Chondrocyte (in vitro differentiated cells): ENCODE data around the gene RAD17. TPM values are rescaled to one million over a fixed set of nuclear protein-coding genes. Genes with fewer than 3 reads are reported as not detected.
"Not testable (repeated sequence)": the region's sequence is repeated elsewhere in the genome, so short reads cannot be mapped to it uniquely, and the experiment has no call there.

Experiments used
- DNase-seq: peaks from one replicate; pipeline ENCODE4 v3.0.0; 2021; ENCODE audit warnings: mixed read lengths, low spot score
- H3K27ac Mint-ChIP-seq: one replicate; pipeline ENCODE4 v1.8.0; 2021; ENCODE audit warnings: mild to moderate bottlenecking, moderate library complexity, mixed read lengths; ENCODE audit not compliant: unreplicated experiment
- H3K27me3 Mint-ChIP-seq: 2 replicates; pipeline ENCODE4 v1.8.0; 2021; ENCODE audit warnings: low read depth, mixed read lengths
- H3K36me3 Mint-ChIP-seq: 2 replicates; pipeline ENCODE4 v1.8.0; 2021; ENCODE audit warnings: low read depth, mixed read lengths
- H3K4me1 Mint-ChIP-seq: 2 replicates; pipeline ENCODE4 v1.8.0; 2021; ENCODE audit warnings: low read depth, mild to moderate bottlenecking, mixed read lengths
- H3K4me3 Mint-ChIP-seq: one replicate; pipeline ENCODE4 v1.8.0; 2021; ENCODE audit warnings: mild to moderate bottlenecking, moderate library complexity, mixed read lengths; ENCODE audit not compliant: unreplicated experiment
- H3K9me3 Mint-ChIP-seq: 2 replicates; pipeline ENCODE4 v1.8.0; 2021; ENCODE audit warnings: low read depth, mixed read lengths
- CTCF ChIP-seq: fragments of 200-600 bp; sonication (generic); IDR thresholded peaks from 2 replicates; pipeline ENCODE4 v1.5.0; 2021; ENCODE audit warnings: antibody characterized with exemption, mild to moderate bottlenecking, moderate library complexity
- total RNA-seq: library from RNA; stranded (reverse); gene quantifications from 3 replicates; pipeline ENCODE4 v1.2.1, GENCODE V29; 2021

RAD17 gene
- total RNA-seq, 1 donor from 2014 or later, result 25.3 TPM

- H3K27me3 Mint-ChIP-seq, result no peaks in the 10 kb centered on the region
- H3K9me3 Mint-ChIP-seq, result no peaks in the 10 kb centered on the region
- no peak for TF ChIP-seq CTCF
- no peaks in the 10 kb centered on the region for H3K4me1 Mint-ChIP-seq
- no peak overlapping the region for H3K4me3 Mint-ChIP-seq
- peaks cover 16% of the 10 kb centered on the region for H3K36me3 Mint-ChIP-seq
- no peak for DNase-seq
- H3K27ac Mint-ChIP-seq, result no peak overlapping the region
Measured at GRCh38 chr5:69418554-69418953, 48.9 kb downstream of the RAD17 start.

- Mint-ChIP-seq H3K4me1 (no peaks in the 10 kb centered on the region), H3K36me3 (peaks cover 1% of the 10 kb centered on the region), H3K27ac (no peak overlapping the region), H3K27me3 (no peaks in the 10 kb centered on the region), H3K4me3 (no peak overlapping the region), H3K9me3 (no peaks in the 10 kb centered on the region)
- no peak for TF ChIP-seq CTCF
- no peak for DNase-seq
Measured at GRCh38 chr5:69431424-69432303, 62.0 kb downstream of the RAD17 start.

- H3K27me3 Mint-ChIP-seq, result no peaks in the 10 kb centered on the region
- no peaks in the 10 kb centered on the region for H3K9me3 Mint-ChIP-seq
- H3K36me3 Mint-ChIP-seq, result peaks cover 1% of the 10 kb centered on the region
- DNase-seq, result no peak
- H3K4me3 Mint-ChIP-seq, result no peak overlapping the region
- H3K27ac Mint-ChIP-seq, result no peak overlapping the region
- TF ChIP-seq CTCF, result no peak
- no peaks in the 10 kb centered on the region for H3K4me1 Mint-ChIP-seq
Measured at GRCh38 chr5:69432412-69433206, 63.0 kb downstream of the RAD17 start.

DNA sequence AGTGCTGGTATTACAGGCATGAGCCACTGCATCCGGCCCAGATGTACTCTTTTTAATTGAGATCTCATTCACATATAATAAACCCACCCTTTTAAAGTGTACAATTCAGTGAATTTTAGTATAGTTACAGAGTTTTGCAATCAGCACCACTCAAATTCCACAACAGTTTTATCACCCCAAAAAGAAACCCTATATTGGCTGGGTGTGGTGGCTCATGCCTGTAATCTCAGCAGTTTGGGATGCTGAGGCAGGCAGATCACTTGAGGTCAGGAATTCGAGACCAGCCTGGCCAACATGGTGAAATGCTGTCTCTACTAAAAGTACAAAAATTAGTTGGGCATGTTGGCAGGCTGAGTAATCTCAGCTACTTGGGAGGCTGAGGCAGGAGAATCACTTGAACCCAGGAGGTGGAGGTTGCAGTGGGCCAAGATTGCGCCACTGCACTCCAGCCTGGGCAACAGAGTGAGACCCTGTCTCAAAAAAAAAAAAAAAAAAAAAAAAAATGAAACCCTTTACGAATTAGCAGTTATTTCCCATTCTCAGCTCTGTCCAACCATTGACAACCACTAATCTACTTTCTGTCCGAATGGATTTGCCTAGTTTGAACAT is 65.8 kb downstream of the RAD17 start:
- not testable (repeated sequence) for H3K27ac Mint-ChIP-seq, DNase-seq, H3K4me3 Mint-ChIP-seq, H3K36me3 Mint-ChIP-seq, H3K27me3 Mint-ChIP-seq, H3K4me1 Mint-ChIP-seq, H3K9me3 Mint-ChIP-seq

DNA sequence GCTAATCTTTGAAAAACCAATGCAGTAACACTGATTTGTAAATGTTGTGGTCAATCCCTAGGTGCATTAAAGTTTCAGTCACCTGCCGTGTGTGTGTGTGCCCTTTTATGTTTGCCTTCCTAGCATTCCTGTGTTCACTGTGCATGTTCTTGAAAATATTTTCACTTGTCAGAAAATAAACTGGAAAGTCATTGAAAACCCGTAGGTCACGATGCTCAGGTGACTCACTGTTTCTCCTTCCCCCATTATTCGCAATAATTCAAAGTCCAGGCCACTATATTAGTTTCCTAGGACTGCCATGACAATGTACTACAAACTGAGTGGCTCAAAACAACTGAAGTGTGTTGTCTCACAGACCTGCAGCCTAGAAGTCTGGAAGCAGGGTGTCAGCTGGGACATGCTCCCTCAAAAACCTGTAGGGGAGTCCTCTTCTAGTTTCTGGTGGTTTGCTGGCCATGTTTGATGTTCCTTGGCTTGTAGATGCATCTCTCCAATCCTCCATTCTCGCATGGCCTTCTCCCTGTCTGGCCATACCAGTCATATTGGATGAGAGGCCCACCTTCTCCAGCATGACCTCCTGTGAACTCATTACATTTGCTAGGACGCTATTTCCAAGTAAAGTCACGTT is 74.6 kb downstream of the RAD17 start:
- Mint-ChIP-seq H3K4me3 (no peak overlapping the region), H3K27me3 (no peaks in the 10 kb centered on the region), H3K27ac (no peak overlapping the region), H3K9me3 (no peaks in the 10 kb centered on the region), H3K4me1 (peaks cover 9% of the 10 kb centered on the region), H3K36me3 (no peaks in the 10 kb centered on the region)
- DNase-seq, result no peak
- no peak for TF ChIP-seq CTCF
